HepG2 (cell line): ENCODE results near the gene SYNE1. TPM values are rescaled to one million over a fixed set of nuclear protein-coding genes. Genes with fewer than 3 reads are reported as not detected.
A peak's percentile ranks its signal among the peaks of the same experiment; 100 is the strongest.

ENCODE experiments used
- ATF5 ChIP-seq: sonication (generic); formaldehyde crosslinking; IDR thresholded peaks from 2 replicates; pipeline ENCODE4 v1.4.0; 2020; ENCODE audit warnings: mild to moderate bottlenecking, low read depth, missing genetic modification reagents
- BORCS8-MEF2B ChIP-seq: sonication (generic); formaldehyde crosslinking; IDR thresholded peaks from 2 replicates; pipeline ENCODE4 v1.8.0; 2022; ENCODE audit warnings: mild to moderate bottlenecking, missing genetic modification reagents
- CBFB ChIP-seq: sonication (generic); formaldehyde crosslinking; IDR thresholded peaks from 2 replicates; pipeline ENCODE4 v1.4.0; 2020; ENCODE audit warnings: missing genetic modification reagents
- CEBPG ChIP-seq: IDR thresholded peaks from 2 replicates; pipeline ENCODE4 v1.6.1; 2016
- EED ChIP-seq: sonication (generic); formaldehyde crosslinking; IDR thresholded peaks from 2 replicates; pipeline ENCODE4 v1.5.0; 2020; ENCODE audit warnings: mild to moderate bottlenecking, missing genetic modification reagents
- GATA4 ChIP-seq: sonication (generic); IDR thresholded peaks from 2 replicates; pipeline ENCODE4 v1.6.1; 2016; ENCODE audit warnings: antibody characterized with exemption, low read depth, borderline replicate concordance
- KAT8 ChIP-seq: IDR thresholded peaks from 2 replicates; pipeline ENCODE4 v1.6.1; 2016; ENCODE audit warnings: missing genetic modification reagents, missing compliant biosample characterization
- MAFG ChIP-seq: sonication (generic); formaldehyde crosslinking; IDR thresholded peaks from 2 replicates; pipeline ENCODE4 v1.5.1; 2020; ENCODE audit warnings: mild to moderate bottlenecking, missing genetic modification reagents
- MTA3 ChIP-seq: sonication (generic); formaldehyde crosslinking; IDR thresholded peaks from 2 replicates; pipeline ENCODE4 v1.4.0; 2020; ENCODE audit warnings: missing genetic modification reagents
- RBM22 ChIP-seq: fragments of 200-400 bp; formaldehyde crosslinking; optimal IDR thresholded peaks from 2 replicates; pipeline ENCODE3; 2017; ENCODE audit warnings: mild to moderate bottlenecking, low read length, moderate library complexity
- SAP130 ChIP-seq: IDR thresholded peaks from 2 replicates; pipeline ENCODE4 v1.6.1; 2016; ENCODE audit warnings: low read depth
- SETDB1 ChIP-seq: sonication (generic); formaldehyde crosslinking; IDR thresholded peaks from 2 replicates; pipeline ENCODE4 v1.5.1; 2020; ENCODE audit warnings: missing genetic modification reagents, mild to moderate bottlenecking, borderline replicate concordance
- STAG1 ChIP-seq: sonication (generic); formaldehyde crosslinking; IDR thresholded peaks from 2 replicates; pipeline ENCODE4 v1.4.0; 2020; ENCODE audit warnings: missing genetic modification reagents
- THAP7 ChIP-seq: sonication (generic); formaldehyde crosslinking; IDR thresholded peaks from 2 replicates; pipeline ENCODE4 v1.8.1; 2023; ENCODE audit warnings: mild to moderate bottlenecking, missing genetic modification reagents
- WIZ ChIP-seq: sonication (generic); formaldehyde crosslinking; IDR thresholded peaks from 2 replicates; pipeline ENCODE4 v1.5.1; 2020; ENCODE audit warnings: mild to moderate bottlenecking, missing genetic modification reagents
- ZIK1 ChIP-seq: sonication (generic); formaldehyde crosslinking; IDR thresholded peaks from 2 replicates; pipeline ENCODE4 v1.5.0; 2020; ENCODE audit warnings: mild to moderate bottlenecking, low read depth, missing genetic modification reagents, borderline replicate concordance
- ZMYM4 ChIP-seq: sonication (generic); formaldehyde crosslinking; IDR thresholded peaks from 2 replicates; pipeline ENCODE4 v1.8.1; 2023; ENCODE audit warnings: mild to moderate bottlenecking, missing genetic modification reagents
- ZNF225 ChIP-seq: sonication (generic); formaldehyde crosslinking; IDR thresholded peaks from 2 replicates; pipeline ENCODE4 v1.4.0; 2020; ENCODE audit warnings: mild to moderate bottlenecking, missing genetic modification reagents
- ZNF274 ChIP-seq: sonication (generic); formaldehyde crosslinking; IDR thresholded peaks from 2 replicates; pipeline ENCODE4 v1.5.1; 2020; ENCODE audit warnings: mild to moderate bottlenecking, missing genetic modification reagents
- ZNF331 ChIP-seq: sonication (generic); formaldehyde crosslinking; IDR thresholded peaks from 2 replicates; pipeline ENCODE4 v1.4.0; 2020; ENCODE audit warnings: missing genetic modification reagents
- ZNF354B ChIP-seq: sonication (generic); formaldehyde crosslinking; IDR thresholded peaks from 2 replicates; pipeline ENCODE4 v1.8.0; 2022; ENCODE audit warnings: mild to moderate bottlenecking, missing genetic modification reagents
- ZNF556 ChIP-seq: sonication (generic); formaldehyde crosslinking; IDR thresholded peaks from 2 replicates; pipeline ENCODE4 v1.4.0; 2020; ENCODE audit warnings: mild to moderate bottlenecking, missing genetic modification reagents, borderline replicate concordance
- ZNF639 ChIP-seq: conservative IDR thresholded peaks from 2 replicates; pipeline ENCODE4 v1.6.1; 2018; ENCODE audit warnings: missing genetic modification reagents
- ZNF746 ChIP-seq: sonication (generic); formaldehyde crosslinking; IDR thresholded peaks from 2 replicates; pipeline ENCODE4 v1.8.0; 2022; ENCODE audit warnings: mild to moderate bottlenecking, missing genetic modification reagents
- ZNF777 ChIP-seq: sonication (generic); formaldehyde crosslinking; IDR thresholded peaks from 2 replicates; pipeline ENCODE4 v1.4.0; 2020; ENCODE audit warnings: missing genetic modification reagents
- ZNF891 ChIP-seq: sonication (generic); formaldehyde crosslinking; IDR thresholded peaks from 2 replicates; pipeline ENCODE4 v1.5.0; 2020; ENCODE audit warnings: mild to moderate bottlenecking, missing genetic modification reagents
- polyA plus RNA-seq, 8 experiments: library from polyadenylated mRNA; depleted of rRNA in 3 of 8; stranded (reverse) in 7 of 8; unstranded in 1 of 8; fragments of >200 nt; fragmentation: Illumina TruSeq in 4 of 8; extraction: Trizol in 4 of 8; gene quantifications; 2 replicates each; pipeline versions ENCODE4 v1.2.1 to v1.2.3, GENCODE V29; 2011 to 2016; ENCODE audit warnings: low read depth in 4 of 8, missing spikeins in 1 of 8, mixed read lengths in 1 of 8; ENCODE audit not compliant: insufficient read depth in 1 of 8
- total RNA-seq, 5 experiments: library from RNA; depleted of rRNA; stranded (reverse); fragments of >200 nt; fragmentation: Illumina TruSeq; extraction: Trizol; gene quantifications; 2 replicates each; pipeline ENCODE4 v1.2.3, GENCODE V29; 2016; ENCODE audit warnings: low read depth in 1 of 5
- TF ChIP-seq, protein P1 (sequence below): IDR thresholded peaks from 2 replicates; pipeline ENCODE4 v1.6.1; 2012; ENCODE audit warnings: low read depth, low read length, improper control_type of control experiment
- TF ChIP-seq, protein P2 (sequence below): IDR thresholded peaks from 2 replicates; pipeline ENCODE4 v1.6.1; 2016; ENCODE audit warnings: low read depth, borderline replicate concordance

The SYNE1 gene
- total and polyA plus RNA-seq, 2 of the 13 experiments (the other 11 are each of a cell fraction or from before 2014, with no cell fraction given), result 5.5 to 15.9 TPM

- TF ChIP-seq RBM22 (no peak), ZNF639 (CRISPR knock-in tag) (no peak), MAFG (CRISPR knock-in tag) (no peak), CEBPG (CRISPR knock-in tag) (0 out of 2 replicates have a peak, but pooled peaks have one; percentile 28), GATA4 (no peak), ZNF556 (CRISPR knock-in tag) (no peak), EED (CRISPR knock-in tag) (no peak), THAP7 (CRISPR knock-in tag) (no peak), SETDB1 (no peak), ZNF274 (CRISPR knock-in tag) (no peak), ZNF891 (CRISPR knock-in tag) (peak; percentile 52; the same call in 1 of the 2 replicates), ATF5 (no peak), MTA3 (CRISPR knock-in tag) (no peak), CBFB (CRISPR knock-in tag) (no peak), ZNF354B (no peak), KAT8 (CRISPR knock-in tag) (no peak), STAG1 (CRISPR knock-in tag) (peak; percentile 79), ZNF777 (CRISPR knock-in tag) (no peak), ZNF331 (CRISPR knock-in tag) (peak; percentile 51; the same call in 1 of the 2 replicates), ZIK1 (CRISPR knock-in tag) (no peak), ZMYM4 (CRISPR knock-in tag) (no peak), ZNF225 (no peak), ZNF746 (CRISPR knock-in tag) (peak; percentile 31; the same call in 1 of the 2 replicates), WIZ (no peak), BORCS8-MEF2B (CRISPR knock-in tag) (0 out of 2 replicates have a peak, but pooled peaks have one; percentile 18), SAP130 (CRISPR knock-in tag) (no peak)
- TF ChIP-seq, protein P1, sequence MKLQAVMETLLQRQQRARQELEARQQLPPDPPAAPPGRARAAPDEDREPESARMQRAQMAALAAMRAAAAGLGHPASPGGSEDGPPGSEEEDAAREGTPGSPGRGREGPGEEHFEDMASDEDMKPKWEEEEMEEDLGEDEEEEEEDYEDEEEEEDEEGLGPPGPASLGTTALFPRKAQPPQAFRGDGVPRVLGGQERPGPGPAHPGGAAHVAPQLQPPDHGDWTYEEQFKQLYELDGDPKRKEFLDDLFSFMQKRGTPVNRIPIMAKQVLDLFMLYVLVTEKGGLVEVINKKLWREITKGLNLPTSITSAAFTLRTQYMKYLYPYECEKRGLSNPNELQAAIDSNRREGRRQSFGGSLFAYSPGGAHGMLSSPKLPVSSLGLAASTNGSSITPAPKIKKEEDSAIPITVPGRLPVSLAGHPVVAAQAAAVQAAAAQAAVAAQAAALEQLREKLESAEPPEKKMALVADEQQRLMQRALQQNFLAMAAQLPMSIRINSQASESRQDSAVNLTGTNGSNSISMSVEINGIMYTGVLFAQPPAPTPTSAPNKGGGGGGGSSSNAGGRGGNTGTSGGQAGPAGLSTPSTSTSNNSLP, result no peak
- TF ChIP-seq, protein P2, sequence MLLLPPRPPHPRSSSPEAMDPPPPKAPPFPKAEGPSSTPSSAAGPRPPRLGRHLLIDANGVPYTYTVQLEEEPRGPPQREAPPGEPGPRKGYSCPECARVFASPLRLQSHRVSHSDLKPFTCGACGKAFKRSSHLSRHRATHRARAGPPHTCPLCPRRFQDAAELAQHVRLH (CRISPR knock-in tag), result no peak
These were observed 5.6 kb upstream of the SYNE1 start (continued) for GRCh38 chr6:152642578-152643375.
